ENCODE measurements around the gene PLPP2. TPM values are rescaled to one million over a fixed set of nuclear protein-coding genes. Genes with fewer than 3 reads are reported as not detected.

PLPP2 gene
- total RNA-seq, 1 experiment from 2014 or later: 98.2 TPM

Other genes with a start within 250 kb of the PLPP2 start
- gene OR4F17, start 184.3 kb downstream of the PLPP2 start, total RNA-seq (2014; rRNA removed; shearing (Covaris generic)): not detected in 2 replicates
- 43.4 and 49.6 TPM in 2 replicates for gene MIER2, start 53.4 kb upstream of the PLPP2 start, total RNA-seq (2014; rRNA removed; shearing (Covaris generic))
- 9.2 and 13.9 TPM in 2 replicates for gene C2CD4C, start 117.7 kb upstream of the PLPP2 start, total RNA-seq (2014; rRNA removed; shearing (Covaris generic))
- gene SHC2, start 169.6 kb upstream of the PLPP2 start, total RNA-seq (2014; rRNA removed; shearing (Covaris generic)): 5.3 and 6.9 TPM in 2 replicates
- 0.70 TPM in 1 of 2 replicates, not detected in the other for gene MADCAM1, start 205.1 kb upstream of the PLPP2 start, total RNA-seq (2014; rRNA removed; shearing (Covaris generic))
- gene TPGS1, start 216.1 kb upstream of the PLPP2 start, total RNA-seq (2014; rRNA removed; shearing (Covaris generic)): 13.7 and 18.1 TPM in 2 replicates
- gene CDC34, start 240.4 kb upstream of the PLPP2 start, total RNA-seq (2014; rRNA removed; shearing (Covaris generic)): 180 and 192 TPM in 2 replicates